Stimulated activated CD8-positive, alpha-beta memory T cell treated with anti-CD3 and anti-CD28 coated beads, Interleukin-15, amount 100 ng/mL, for 1 hour (primary cell): ENCODE data around the gene MYO1E.

Experiments
- DNase-seq: peaks from one replicate; pipeline ENCODE4 v3.0.0-alpha.2; 2020; ENCODE audit warnings: low read depth

Gene MYO1E

DNA sequence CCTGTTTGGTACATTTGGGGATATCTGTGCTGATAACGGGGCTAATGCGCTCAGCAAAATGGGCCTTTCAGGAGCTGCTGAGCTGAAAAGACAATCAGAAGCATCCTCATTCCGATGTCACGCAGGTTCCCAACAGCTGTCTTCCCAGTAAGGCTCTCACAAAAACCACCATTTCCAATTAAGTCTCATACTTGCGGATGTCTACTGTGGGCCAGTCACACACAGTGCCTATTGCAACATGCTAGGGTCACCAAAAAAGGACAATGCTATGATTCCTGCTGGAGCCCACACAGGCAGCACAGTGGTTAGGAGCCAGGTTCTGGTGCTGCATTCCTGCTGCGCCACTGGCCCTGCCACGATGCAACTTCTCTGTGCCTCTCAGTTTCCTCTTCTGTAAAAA is 182.4 kb downstream of the MYO1E start:
- no peak for DNase-seq

DNA sequence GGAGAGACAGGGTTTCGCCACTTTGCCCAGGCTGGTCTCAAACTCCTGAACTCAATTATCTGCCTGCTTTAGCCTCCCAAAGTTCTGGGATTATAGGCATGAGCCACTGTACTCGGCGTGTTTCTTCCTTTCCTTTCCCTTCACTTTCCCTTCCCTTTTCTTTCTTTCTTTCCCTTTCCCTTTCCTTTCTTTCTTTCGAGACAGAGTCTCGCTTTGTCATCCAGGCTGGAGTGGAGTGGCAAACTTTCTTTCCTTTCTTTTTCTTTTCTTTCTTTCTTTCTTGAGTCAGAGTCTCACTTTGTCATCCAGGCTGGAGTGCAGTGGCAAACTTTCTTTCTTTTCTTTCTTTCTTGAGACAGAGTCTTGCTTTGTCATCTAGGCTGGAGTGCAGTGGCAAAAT is 183.4 kb downstream of the MYO1E start:
- DNase-seq = no peak

GRCh38 chr15:59186501-59186900 is 186.2 kb downstream of the MYO1E start:
- DNase-seq = no peak

GRCh38 chr15:59185725-59186124 is 186.9 kb downstream of the MYO1E start:
- DNase-seq = no peak

- no peak for DNase-seq
These were observed 191.6 kb downstream of the MYO1E start for GRCh38 chr15:59180945-59181600.

DNA sequence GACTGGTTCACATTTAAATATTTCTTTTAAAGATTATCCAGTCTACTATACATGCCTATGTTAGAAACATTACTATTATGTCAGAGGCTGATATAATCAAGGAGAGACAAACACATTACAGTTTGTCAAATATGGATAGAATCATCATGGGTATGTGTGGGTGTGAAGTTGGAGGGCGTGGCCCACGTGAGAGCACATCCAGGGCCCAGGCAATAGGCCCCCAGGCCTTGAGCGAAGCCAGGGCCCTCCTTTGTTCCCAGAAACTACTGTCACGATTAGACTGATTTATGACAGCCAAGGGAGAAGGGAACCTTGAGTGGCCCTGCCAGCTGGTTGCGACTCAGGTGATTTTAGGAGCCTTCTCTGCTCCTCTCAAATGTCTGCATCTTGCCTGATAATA is 193.0 kb downstream of the MYO1E start:
- no peak for DNase-seq

DNA sequence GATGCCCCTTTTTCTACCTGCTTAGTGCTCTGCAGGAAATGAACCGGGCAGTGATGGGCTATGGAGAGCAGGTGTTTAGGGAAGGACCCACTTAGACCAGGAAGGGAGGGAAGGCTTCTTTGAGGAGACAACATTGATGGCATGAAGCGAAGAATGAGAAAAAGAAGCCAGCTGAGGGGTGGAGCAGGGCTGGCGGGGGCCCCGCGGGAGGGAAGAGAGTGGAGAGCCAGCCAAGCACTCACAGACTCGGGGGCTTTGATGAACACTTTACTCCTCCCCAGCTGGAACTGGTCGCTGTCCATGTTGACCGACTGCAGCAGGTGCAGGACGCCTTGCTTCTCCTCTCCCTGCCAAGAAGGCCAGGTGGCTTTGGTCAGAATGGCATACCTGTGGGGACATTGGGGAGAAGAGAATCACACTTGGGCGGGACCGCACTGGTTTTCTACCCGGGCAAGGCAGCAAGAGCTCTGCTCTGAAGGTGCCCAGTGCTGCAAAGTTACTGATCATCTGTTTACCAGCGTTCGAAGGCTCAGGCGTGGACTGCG is 194.4 kb downstream of the MYO1E start:
- DNase-seq = no peak

GRCh38 chr15:59177317-59177660 is 195.4 kb downstream of the MYO1E start:
- DNase-seq = no peak

GRCh38 chr15:59176653-59177316 is 195.9 kb downstream of the MYO1E start:
- no peak for DNase-seq

DNA sequence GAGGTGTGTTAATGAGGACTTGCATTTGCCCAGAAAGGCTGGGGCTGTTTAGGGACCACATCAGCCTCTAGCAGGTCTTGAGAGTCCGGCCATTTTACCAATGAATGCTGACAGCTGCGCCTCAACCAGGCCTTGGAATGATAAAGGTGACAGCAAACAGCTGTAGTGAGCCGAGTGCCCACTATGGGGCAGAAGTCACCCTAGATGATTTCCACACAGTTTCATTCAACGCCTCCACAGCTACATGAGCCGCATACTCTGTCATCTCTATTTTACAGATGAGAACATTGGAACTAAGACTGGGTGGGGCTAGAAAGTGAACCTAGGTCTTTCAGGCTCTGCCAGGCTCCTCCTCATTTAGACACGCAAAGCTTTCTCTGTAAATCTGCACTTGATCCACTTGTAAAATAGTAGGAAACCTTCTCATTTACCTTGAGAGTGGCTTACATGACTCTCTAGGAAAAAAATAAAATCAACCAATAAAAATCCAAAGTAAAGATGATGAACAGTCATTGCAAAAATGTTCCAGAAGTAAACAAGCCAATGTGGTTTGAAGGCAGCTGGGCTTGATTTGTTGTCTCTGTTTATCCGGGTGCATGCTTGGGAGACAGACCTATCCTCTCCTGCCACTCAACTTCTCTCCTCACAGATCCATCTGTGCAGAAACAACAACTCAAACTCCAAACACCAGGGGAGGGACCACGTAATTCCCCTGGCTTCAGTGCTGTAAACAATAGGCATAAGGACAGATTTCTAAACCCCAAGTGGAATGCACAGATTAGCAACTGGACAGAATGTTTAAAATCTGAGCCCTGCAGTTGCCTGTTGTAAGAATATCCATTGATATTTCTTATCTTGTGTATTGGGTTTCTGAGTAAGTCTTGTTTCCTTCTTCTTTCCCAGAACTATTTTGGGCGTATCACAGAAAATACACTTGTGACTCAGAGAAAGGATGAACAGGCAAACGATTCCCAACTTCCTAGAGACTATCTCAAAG is 197.5 kb downstream of the MYO1E start:
- DNase-seq = no peak

GRCh38 chr15:59174151-59174834 is 198.4 kb downstream of the MYO1E start:
- no peak for DNase-seq

DNA sequence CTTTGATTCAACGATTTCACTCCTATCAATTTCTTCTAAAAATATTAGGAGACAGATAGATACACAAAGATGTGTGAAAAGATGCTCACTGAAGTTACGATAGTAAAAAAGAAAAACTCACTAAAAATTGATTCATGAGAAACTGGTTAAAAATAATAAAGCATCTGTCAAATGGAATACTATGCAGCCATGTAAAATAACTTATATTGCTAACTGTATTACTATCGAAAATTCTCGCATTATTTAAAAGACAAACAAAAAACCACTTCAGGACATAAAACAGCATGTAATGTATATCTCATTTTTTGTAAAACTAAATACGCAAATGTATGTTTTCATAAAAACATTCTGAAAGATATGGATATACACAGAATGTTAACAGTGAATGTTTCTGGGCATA is 199.5 kb downstream of the MYO1E start:
- no peak for DNase-seq

- DNase-seq = no peak
These were observed 200.3 kb downstream of the MYO1E start for GRCh38 chr15:59172289-59172901.

DNA sequence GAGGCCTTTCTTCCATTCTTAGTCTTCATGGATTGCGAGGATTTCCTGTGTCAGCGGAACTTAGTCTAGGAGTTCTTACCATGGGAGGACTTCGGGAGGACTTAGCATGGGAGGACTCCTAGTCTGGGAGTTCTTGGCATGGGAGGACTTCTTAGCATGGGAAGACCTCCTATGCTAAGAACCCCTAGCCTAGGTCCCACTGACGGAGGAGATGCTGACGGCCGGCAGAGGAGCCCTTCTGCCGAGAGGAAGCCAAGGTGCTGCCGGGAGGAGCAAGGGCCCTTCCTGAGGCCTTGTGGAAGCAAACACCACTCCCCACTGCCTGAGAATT is 201.6 kb downstream of the MYO1E start:
- DNase-seq = no peak

DNA sequence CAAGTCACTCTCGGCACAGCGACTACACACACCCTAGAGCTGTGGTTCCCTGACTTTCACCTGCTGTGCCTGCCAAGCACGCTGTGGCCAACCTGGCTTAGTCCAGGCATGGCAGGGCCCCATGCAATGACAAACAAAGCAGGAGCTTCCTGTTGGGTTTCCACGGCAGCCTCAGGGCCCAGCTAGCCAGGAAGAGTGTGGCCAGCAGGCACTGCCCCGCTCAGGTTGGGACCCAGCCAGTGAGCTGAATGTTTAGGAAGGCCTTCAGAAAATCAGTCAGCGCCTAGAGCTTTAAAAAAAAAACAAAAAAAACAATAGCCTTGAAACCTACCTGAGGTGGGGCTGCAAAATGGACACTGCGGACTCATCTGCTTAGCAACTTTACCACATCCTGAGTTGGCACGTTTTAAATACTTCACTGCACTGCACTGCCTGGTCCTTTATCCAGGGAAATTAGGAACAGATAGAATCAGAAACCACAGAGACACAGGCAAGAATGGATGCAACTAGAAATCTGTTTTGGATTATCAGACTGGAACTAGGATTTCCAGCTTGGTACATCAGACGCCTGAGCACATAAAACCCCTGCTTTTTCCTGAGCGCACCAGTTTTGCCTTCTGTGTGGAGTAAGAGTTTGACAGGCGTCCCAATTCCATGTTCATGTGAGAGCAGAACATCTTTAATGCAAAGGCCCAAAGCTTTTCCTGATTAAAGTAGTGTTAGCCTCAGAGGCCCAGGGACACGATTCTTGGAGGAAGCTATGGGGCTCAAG is 202.2 kb downstream of the MYO1E start:
- DNase-seq = no peak

DNA sequence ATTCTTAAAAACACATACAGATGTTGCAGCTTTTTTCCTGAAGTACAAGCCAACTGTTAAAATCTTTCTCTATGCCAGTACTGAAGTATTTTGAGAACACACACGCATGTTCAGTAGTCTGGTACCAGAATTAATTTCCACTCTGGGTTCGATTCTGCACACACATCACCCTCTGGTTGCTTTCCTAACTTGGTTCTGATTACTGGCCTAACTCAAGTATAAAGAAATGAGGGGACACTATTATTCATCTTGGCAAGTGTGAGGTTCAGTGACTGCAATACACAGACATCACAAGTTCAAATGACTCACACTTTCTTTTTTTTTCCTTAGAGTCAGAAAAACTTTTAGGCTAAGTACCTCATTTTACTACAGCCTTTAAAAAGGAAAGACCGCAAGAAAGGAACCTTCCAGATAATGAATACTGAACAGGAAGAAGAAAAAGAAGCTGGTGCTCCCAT is 203.4 kb downstream of the MYO1E start:
- DNase-seq = no peak

DNA sequence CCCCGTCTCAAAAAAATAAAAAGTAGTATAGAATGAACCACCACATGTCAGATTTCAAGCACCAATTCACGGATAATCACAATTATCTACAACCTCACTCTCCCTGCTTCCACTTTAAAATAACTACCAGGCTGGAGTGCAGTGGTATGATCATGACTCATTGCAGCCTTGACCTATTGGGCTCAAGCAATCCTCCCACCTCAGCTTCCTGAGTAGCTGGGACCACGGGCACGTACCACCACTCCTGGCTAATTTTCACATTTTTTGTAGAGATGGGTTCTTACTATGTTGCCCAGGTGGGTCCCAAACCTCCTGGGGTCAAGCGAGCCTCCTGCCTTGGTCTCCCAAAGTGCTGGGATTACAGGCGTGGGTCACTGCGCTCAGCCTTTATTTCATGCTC is 204.1 kb downstream of the MYO1E start:
- no peak for DNase-seq

DNA sequence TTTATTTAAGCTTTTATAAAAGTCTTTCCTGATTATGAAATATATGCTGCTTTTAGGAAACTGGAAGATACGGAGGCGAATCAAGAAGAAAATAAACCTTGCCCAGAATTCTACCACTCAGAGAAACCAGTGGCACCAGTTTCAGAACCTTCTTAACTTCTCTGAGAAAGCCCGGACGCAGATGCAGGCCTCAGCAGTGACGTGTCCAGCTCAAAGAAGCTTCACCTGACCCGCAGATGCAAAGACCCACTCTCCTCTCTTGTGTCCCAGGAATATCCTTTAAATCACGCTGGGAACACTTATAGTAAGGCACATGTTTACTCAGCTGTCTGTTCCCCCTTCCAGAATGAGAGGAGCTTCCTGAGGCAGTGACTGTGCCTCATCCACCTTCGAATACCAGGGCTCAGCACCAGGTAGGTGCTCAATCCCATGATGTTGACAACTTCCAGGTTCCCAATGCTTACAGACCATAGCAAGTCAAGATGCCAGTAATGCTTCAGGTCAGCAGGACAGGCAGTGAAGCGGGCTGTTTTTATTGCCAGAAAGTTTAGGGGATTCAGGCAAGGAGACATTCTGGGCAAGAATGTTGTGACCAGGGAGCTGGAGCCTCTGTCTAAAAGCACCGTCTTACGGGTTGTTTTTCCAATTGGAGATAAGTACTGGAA is 205.9 kb downstream of the MYO1E start:
- no peak for DNase-seq

- DNase-seq = no peak
These were observed 206.5 kb downstream of the MYO1E start for GRCh38 chr15:59166166-59166565.

DNA sequence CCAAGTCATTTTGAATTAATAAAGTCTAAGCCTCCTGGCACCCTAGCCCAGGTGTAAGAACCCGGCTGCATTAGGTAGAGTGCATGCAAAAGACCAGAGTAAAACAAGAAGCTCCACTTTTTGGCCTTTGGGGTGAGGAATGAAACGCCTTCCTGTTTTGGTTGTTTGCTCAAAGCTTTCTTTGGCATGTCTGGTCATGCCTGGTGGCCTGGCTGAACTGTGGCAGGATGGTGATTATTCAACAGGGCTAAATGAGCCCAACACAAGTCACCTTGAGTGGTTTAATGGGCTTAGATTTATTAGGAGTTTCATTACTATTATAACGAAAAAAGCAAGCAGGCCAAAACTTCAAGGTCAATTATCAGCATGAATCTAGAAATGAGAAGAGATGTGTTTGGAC is 206.9 kb downstream of the MYO1E start:
- no peak for DNase-seq
